GM23338 (cell line): Measurements from ENCODE around the gene TACSTD2. TPM values are rescaled to one million over a fixed set of nuclear protein-coding genes. Genes with fewer than 3 reads are reported as not detected.

Experiments used
- ATAC-seq: fragments of 200-7000 bp; cut with Tn5 transposase; 3 replicates; pipeline ENCODE4 v1.9.1; 2020
- DNase-seq: peaks from one replicate; pipeline ENCODE4 v3.0.0-alpha.2; 2015; ENCODE audit warnings: low spot score
- H2AFZ ChIP-seq: fragments of 200-600 bp; sonication (generic); 2 replicates; pipeline ENCODE4 v1.8.0; 2016; ENCODE audit warnings: antibody characterized with exemption, mild to moderate bottlenecking, moderate library complexity
- H3F3A ChIP-seq: fragments of 200-600 bp; sonication (generic); replicated peaks from 2 replicates; pipeline ENCODE4 v1.8.0; 2017; ENCODE audit warnings: antibody characterized with exemption, mixed run types, low read depth
- H3K27ac ChIP-seq: fragments of 200-600 bp; sonication (generic); 2 replicates; pipeline ENCODE4 v1.6.1; 2016; ENCODE audit warnings: low read depth
- H3K27me3 ChIP-seq: fragments of 200-600 bp; sonication (generic); 2 replicates; pipeline ENCODE4 v1.8.0; 2016; ENCODE audit warnings: mild to moderate bottlenecking, mixed run types, moderate library complexity; ENCODE audit not compliant: insufficient read depth
- H3K36me3 ChIP-seq: fragments of 200-600 bp; sonication (generic); 2 replicates; pipeline ENCODE4 v1.8.0; 2016; ENCODE audit warnings: mild to moderate bottlenecking; ENCODE audit not compliant: insufficient read depth
- H3K4me1 ChIP-seq: fragments of 200-600 bp; sonication (generic); 2 replicates; pipeline ENCODE4 v1.8.0; 2016; ENCODE audit warnings: mild to moderate bottlenecking, moderate library complexity; ENCODE audit not compliant: insufficient read depth
- H3K4me2 ChIP-seq: fragments of 200-600 bp; sonication (generic); 2 replicates; pipeline ENCODE4 v1.7.1; 2017; ENCODE audit warnings: mixed run types
- H3K4me3 ChIP-seq: fragments of 200-600 bp; sonication (generic); 2 replicates; pipeline ENCODE4 v1.6.1; 2016; ENCODE audit warnings: mixed run types
- H3K79me2 ChIP-seq: fragments of 200-600 bp; sonication (generic); replicated peaks from 2 replicates; pipeline ENCODE4 v1.8.0; 2017; ENCODE audit warnings: mild to moderate bottlenecking; ENCODE audit not compliant: insufficient read depth
- H3K9me2 ChIP-seq: fragments of 200-600 bp; sonication (generic); 2 replicates; pipeline ENCODE4 v1.8.0; 2017; ENCODE audit not compliant: insufficient read depth
- H4K20me1 ChIP-seq: fragments of 200-600 bp; sonication (generic); replicated peaks from 2 replicates; pipeline ENCODE4 v1.8.0; 2017; ENCODE audit warnings: mild to moderate bottlenecking; ENCODE audit not compliant: insufficient read depth
- H3K27ac Mint-ChIP-seq: 2 replicates; pipeline ENCODE4 v1.8.0; 2020; ENCODE audit warnings: inconsistent platforms, mild to moderate bottlenecking, moderate library complexity, mixed read lengths
- H3K27me3 Mint-ChIP-seq: 3 replicates; pipeline ENCODE4 v1.8.0; 2022; ENCODE audit warnings: low read depth, mild to moderate bottlenecking, moderate library complexity, mixed read lengths, inconsistent platforms; ENCODE audit not compliant: insufficient read depth, poor library complexity
- H3K36me3 Mint-ChIP-seq: 3 replicates; pipeline ENCODE4 v1.8.0; 2021; ENCODE audit warnings: low read depth, mild to moderate bottlenecking, inconsistent platforms, moderate library complexity, mixed read lengths
- H3K4me1 Mint-ChIP-seq: 3 replicates; pipeline ENCODE4 v1.8.0; 2020; ENCODE audit warnings: mild to moderate bottlenecking, inconsistent platforms, mixed read lengths
- H3K4me3 Mint-ChIP-seq: 3 replicates; pipeline ENCODE4 v1.8.0; 2021; ENCODE audit warnings: moderate library complexity, mild to moderate bottlenecking, inconsistent platforms, mixed read lengths
- H3K9me3 Mint-ChIP-seq: 3 replicates; pipeline ENCODE4 v1.8.0; 2020; ENCODE audit warnings: moderate library complexity, mild to moderate bottlenecking, inconsistent platforms, mixed read lengths
- CREB1 ChIP-seq: fragments of 250-450 bp; sonication (Bioruptor Pico); IDR thresholded peaks from 2 replicates; pipeline ENCODE4 v1.5.0; 2020; ENCODE audit warnings: low read depth, mild to moderate bottlenecking, moderate library complexity
- CTCF ChIP-seq, 2 experiments: fragments of 200-600 bp in 1 of 2; sonication (generic) in 1 of 2; conservative IDR thresholded peaks; 2 replicates each; pipeline versions ENCODE4 v1.5.1 to v1.6.1; 2016 to 2017; ENCODE audit warnings: antibody characterized with exemption in 2 of 2, low read depth in 2 of 2, mild to moderate bottlenecking in 2 of 2, moderate library complexity in 1 of 2
- ETS1 ChIP-seq: IDR thresholded peaks from 2 replicates; pipeline ENCODE4 v1.6.1; 2016; ENCODE audit warnings: antibody characterized with exemption
- EZH2 ChIP-seq: fragments of 200-600 bp; sonication (generic); IDR thresholded peaks from one replicate; pipeline ENCODE4 v1.8.0; 2017; ENCODE audit warnings: antibody characterized with exemption, mild to moderate bottlenecking, low read depth; ENCODE audit not compliant: unreplicated experiment
- EZH2phosphoT487 ChIP-seq: fragments of 200-600 bp; sonication (generic); IDR thresholded peaks from one replicate; pipeline ENCODE4 v1.8.1; 2018; ENCODE audit warnings: antibody characterized with exemption; ENCODE audit not compliant: unreplicated experiment
- JUNB ChIP-seq: IDR thresholded peaks from one replicate; pipeline ENCODE4 v1.6.1; 2016; ENCODE audit warnings: antibody characterized with exemption; ENCODE audit not compliant: unreplicated experiment
- NANOG ChIP-seq: IDR thresholded peaks from 2 replicates; pipeline ENCODE4 v1.6.1; 2016; ENCODE audit warnings: antibody characterized with exemption, borderline replicate concordance
- POLR2AphosphoS5 ChIP-seq: IDR thresholded peaks from 2 replicates; pipeline ENCODE4 v1.6.1; 2016; ENCODE audit warnings: antibody characterized with exemption, low read depth
- STAT1 ChIP-seq: IDR thresholded peaks from one replicate; pipeline ENCODE4 v1.6.1; 2016; ENCODE audit warnings: antibody characterized with exemption; ENCODE audit not compliant: unreplicated experiment
- ZNF114 ChIP-seq: fragments of 250-450 bp; sonication (Bioruptor Pico); IDR thresholded peaks from 2 replicates; pipeline ENCODE4 v1.5.0; 2020; ENCODE audit warnings: mild to moderate bottlenecking, moderate library complexity
- ZNF331 ChIP-seq: fragments of 250-450 bp; sonication (Bioruptor Pico); IDR thresholded peaks from 2 replicates; pipeline ENCODE4 v1.5.0; 2020; ENCODE audit warnings: low read depth, mild to moderate bottlenecking, moderate library complexity
- polyA plus RNA-seq: library from polyadenylated mRNA; unstranded; fragments of >200 nt; fragmentation: Nextera tagmentation; extraction: Ambion mirVana; gene quantifications from 2 replicates; pipeline ENCODE4 v1.2.1, GENCODE V29; 2016
- total RNA-seq: library from RNA; depleted of rRNA; stranded (reverse); fragments of >200 nt; shearing (Covaris generic); gene quantifications from 2 replicates; pipeline ENCODE4 v1.2.3, GENCODE V29; 2014
- TF ChIP-seq, protein P1 (sequence below): fragments of 250-450 bp; sonication (Bioruptor Pico); IDR thresholded peaks from 2 replicates; pipeline ENCODE4 v1.5.0; 2020; ENCODE audit warnings: mild to moderate bottlenecking, moderate library complexity
- TF ChIP-seq, protein P2 (sequence below): IDR thresholded peaks from one replicate; pipeline ENCODE4 v1.6.1; 2018; ENCODE audit warnings: antibody characterized with exemption; ENCODE audit not compliant: unreplicated experiment

Gene TACSTD2
- total and polyA plus RNA-seq, 2 experiments from 2014 or later: 0.86 to 1.5 TPM

- Histone ChIP-seq H3K4me1 (no peaks in the 10 kb centered on the region), H3K9me2 (no peaks in the 10 kb centered on the region), H3K79me2 (no peaks in the 10 kb centered on the region), H3K27me3 (no peaks in the 10 kb centered on the region), H3K4me2 (no peak overlapping the region), H3K36me3 (no peaks in the 10 kb centered on the region), H3K27ac (no peak overlapping the region), H3F3A (no peaks in the 10 kb centered on the region), H2AFZ (no peak overlapping the region), H4K20me1 (no peaks in the 10 kb centered on the region), H3K4me3 (no peak overlapping the region)
- DNase-seq: no peak
- H3K9me3 Mint-ChIP-seq: no peaks in the 10 kb centered on the region
- no peak overlapping the region for H3K27ac Mint-ChIP-seq
- peaks cover 8% of the 10 kb centered on the region for H3K27me3 Mint-ChIP-seq
- TF ChIP-seq NANOG: no peak
- TF ChIP-seq ZNF114 (CRISPR knock-in tag): no peak
- TF ChIP-seq CTCF (conservative IDR thresholded peaks at IDR 0.05; ENCODE audit: low read depth in 2 of 2): no peak
- TF ChIP-seq POLR2AphosphoS5: no peak
- no peak for TF ChIP-seq STAT1
- TF ChIP-seq, protein P1, sequence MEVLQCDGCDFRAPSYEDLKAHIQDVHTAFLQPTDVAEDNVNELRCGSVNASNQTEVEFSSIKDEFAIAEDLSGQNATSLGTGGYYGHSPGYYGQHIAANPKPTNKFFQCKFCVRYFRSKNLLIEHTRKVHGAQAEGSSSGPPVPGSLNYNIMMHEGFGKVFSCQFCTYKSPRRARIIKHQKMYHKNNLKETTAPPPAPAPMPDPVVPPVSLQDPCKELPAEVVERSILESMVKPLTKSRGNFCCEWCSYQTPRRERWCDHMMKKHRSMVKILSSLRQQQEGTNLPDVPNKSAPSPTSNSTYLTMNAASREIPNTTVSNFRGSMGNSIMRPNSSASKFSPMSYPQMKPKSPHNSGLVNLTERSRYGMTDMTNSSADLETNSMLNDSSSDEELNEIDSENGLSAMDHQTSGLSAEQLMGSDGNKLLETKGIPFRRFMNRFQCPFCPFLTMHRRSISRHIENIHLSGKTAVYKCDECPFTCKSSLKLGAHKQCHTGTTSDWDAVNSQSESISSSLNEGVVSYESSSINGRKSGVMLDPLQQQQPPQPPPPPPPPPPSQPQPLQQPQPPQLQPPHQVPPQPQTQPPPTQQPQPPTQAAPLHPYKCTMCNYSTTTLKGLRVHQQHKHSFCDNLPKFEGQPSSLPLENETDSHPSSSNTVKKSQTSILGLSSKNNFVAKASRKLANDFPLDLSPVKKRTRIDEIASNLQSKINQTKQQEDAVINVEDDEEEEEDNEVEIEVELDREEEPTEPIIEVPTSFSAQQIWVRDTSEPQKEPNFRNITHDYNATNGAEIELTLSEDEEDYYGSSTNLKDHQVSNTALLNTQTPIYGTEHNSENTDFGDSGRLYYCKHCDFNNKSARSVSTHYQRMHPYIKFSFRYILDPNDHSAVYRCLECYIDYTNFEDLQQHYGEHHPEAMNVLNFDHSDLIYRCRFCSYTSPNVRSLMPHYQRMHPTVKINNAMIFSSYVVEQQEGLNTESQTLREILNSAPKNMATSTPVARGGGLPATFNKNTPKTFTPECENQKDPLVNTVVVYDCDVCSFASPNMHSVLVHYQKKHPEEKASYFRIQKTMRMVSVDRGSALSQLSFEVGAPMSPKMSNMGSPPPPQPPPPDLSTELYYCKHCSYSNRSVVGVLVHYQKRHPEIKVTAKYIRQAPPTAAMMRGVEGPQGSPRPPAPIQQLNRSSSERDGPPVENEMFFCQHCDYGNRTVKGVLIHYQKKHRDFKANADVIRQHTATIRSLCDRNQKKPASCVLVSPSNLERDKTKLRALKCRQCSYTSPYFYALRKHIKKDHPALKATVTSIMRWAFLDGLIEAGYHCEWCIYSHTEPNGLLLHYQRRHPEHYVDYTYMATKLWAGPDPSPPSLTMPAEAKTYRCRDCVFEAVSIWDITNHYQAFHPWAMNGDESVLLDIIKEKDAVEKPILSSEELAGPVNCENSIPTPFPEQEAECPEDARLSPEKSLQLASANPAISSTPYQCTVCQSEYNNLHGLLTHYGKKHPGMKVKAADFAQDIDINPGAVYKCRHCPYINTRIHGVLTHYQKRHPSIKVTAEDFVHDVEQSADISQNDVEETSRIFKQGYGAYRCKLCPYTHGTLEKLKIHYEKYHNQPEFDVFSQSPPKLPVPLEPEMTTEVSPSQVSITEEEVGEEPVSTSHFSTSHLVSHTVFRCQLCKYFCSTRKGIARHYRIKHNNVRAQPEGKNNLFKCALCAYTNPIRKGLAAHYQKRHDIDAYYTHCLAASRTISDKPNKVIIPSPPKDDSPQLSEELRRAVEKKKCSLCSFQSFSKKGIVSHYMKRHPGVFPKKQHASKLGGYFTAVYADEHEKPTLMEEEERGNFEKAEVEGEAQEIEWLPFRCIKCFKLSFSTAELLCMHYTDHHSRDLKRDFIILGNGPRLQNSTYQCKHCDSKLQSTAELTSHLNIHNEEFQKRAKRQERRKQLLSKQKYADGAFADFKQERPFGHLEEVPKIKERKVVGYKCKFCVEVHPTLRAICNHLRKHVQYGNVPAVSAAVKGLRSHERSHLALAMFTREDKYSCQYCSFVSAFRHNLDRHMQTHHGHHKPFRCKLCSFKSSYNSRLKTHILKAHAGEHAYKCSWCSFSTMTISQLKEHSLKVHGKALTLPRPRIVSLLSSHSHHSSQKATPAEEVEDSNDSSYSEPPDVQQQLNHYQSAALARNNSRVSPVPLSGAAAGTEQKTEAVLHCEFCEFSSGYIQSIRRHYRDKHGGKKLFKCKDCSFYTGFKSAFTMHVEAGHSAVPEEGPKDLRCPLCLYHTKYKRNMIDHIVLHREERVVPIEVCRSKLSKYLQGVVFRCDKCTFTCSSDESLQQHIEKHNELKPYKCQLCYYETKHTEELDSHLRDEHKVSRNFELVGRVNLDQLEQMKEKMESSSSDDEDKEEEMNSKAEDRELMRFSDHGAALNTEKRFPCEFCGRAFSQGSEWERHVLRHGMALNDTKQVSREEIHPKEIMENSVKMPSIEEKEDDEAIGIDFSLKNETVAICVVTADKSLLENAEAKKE (CRISPR knock-in tag): no peak
- no peak for TF ChIP-seq ZNF331 (CRISPR knock-in tag)
- no peak for TF ChIP-seq CREB1
- no peak for TF ChIP-seq ETS1
- TF ChIP-seq EZH2phosphoT487: no peak
- TF ChIP-seq EZH2: no peak
- TF ChIP-seq JUNB: no peak
- TF ChIP-seq, protein P2, sequence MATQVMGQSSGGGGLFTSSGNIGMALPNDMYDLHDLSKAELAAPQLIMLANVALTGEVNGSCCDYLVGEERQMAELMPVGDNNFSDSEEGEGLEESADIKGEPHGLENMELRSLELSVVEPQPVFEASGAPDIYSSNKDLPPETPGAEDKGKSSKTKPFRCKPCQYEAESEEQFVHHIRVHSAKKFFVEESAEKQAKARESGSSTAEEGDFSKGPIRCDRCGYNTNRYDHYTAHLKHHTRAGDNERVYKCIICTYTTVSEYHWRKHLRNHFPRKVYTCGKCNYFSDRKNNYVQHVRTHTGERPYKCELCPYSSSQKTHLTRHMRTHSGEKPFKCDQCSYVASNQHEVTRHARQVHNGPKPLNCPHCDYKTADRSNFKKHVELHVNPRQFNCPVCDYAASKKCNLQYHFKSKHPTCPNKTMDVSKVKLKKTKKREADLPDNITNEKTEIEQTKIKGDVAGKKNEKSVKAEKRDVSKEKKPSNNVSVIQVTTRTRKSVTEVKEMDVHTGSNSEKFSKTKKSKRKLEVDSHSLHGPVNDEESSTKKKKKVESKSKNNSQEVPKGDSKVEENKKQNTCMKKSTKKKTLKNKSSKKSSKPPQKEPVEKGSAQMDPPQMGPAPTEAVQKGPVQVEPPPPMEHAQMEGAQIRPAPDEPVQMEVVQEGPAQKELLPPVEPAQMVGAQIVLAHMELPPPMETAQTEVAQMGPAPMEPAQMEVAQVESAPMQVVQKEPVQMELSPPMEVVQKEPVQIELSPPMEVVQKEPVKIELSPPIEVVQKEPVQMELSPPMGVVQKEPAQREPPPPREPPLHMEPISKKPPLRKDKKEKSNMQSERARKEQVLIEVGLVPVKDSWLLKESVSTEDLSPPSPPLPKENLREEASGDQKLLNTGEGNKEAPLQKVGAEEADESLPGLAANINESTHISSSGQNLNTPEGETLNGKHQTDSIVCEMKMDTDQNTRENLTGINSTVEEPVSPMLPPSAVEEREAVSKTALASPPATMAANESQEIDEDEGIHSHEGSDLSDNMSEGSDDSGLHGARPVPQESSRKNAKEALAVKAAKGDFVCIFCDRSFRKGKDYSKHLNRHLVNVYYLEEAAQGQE: no peak
- H3K4me1 Mint-ChIP-seq: no peaks in the 10 kb centered on the region
- H3K4me3 Mint-ChIP-seq: no peak overlapping the region
- ATAC-seq: no peak
- H3K36me3 Mint-ChIP-seq: no peaks in the 10 kb centered on the region
Measured at GRCh38 chr1:58585581-58586151, 8.6 kb upstream of the TACSTD2 start.
